Stimulated activated CD8-positive, alpha-beta memory T cell treated with anti-CD3 and anti-CD28 coated beads, Interleukin-15, amount 100 ng/mL, for 1 hour (primary cell): Measurements from ENCODE around the gene ZCCHC2.

Experiments used
- DNase-seq: peaks from one replicate; pipeline ENCODE4 v3.0.0-alpha.2; 2020; ENCODE audit warnings: low read depth

Gene ZCCHC2

DNA sequence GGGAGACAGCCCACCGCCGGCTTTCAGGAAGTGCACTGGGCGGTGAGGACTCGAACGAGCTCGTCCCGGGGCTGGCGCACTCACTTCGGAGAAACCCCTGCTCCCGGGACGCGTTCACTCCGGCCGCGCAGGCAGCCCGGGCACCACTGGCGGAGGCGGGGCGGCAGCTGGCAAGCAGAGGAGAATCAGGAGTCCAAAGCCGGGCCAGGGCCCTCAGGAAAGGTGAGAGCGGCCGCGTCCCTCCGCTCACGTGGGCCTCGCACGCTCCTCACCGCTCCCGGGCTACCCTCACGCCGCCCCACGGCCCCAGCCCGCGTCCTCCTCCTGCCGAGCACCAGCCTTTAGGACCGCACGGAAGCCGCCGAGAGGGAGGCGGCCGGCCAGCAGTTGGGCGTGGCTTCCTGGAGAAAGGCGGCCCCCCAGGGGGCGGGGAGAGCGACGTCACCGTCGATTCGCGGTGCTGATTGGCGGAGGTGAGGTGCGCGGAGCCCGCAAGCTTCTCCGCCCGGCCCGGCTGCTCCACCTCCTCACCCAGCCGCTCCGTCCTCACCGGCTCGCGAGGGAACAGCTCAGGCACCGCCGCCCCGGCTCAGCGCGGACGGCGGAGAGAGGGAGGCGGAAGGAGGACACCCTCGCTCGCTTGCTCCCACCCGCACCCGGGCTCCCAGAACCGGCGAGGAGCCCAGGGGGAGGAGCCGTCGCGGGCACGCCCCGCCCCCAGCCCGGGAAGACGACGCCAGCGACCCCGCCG is at the start of gene ZCCHC2:
Gene ZCCHC2, plus strand, starts transcription at position 522 of the 751 bp plus-strand sequence. CDS start 400 bp downstream, outside the sequence.
- DNase-seq = peak; percentile 97

DNA sequence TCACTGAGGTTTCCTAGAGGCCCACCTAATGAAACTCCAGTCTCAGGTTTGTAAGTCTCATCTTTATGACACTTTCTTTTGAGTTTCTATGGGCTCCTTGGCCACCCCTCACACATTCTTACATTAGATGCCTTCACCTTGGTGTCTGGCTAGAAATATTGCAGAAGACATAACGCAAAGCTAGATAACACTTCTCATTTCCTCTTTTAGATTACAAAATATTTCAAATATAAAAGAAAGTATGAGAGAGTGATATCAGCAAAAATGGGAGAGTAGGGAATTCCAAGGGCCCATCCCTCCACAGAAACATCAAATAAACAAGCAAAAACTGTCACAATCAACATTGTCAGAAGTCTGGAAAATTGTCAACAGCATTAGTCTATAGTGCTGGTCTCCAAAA is 43.3 kb upstream of the ZCCHC2 start:
- DNase-seq = no peak

DNA sequence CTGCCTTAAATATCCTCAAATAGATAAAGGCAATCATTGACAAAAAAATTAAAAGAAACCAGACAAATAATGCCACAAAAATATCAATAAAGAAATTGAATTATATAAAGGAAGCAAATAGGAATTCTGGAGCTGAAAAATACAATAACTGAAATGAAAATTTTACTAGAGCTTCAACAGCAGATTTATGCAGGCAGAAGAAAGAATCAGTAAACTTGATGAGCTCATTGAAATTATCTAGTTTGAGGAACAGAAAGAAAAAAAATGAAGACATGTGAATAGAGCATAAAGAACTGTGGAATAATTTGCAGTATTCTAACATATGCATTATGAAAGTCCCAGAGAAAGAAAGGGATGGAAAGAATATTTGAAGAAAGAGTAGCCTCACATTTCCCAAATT is 41.9 kb upstream of the ZCCHC2 start:
- DNase-seq = no peak

- DNase-seq = no peak
Observed at GRCh38 chr18:62484941-62485340, 37.9 kb upstream of the ZCCHC2 start.

DNA sequence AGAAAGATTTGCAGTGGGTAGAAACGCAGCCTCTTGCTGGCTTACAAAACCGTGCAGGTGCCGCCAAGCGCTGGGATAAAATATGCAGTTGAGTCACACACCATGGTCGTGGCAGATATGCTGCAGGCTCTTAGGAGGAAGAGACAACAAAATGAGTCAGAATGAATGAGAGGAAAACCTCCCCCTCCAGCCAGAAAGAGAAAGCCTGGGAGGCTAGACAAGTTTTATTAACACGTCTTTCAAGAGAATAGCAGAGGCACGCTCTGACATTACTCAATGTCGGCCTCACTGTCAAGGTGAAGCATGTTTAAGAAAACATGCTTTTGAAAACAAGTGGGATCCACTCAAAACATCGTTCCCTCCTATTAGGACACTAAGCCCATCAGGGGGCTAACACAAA is 37.1 kb upstream of the ZCCHC2 start:
- DNase-seq = no peak

GRCh38 chr18:62486290-62486964 is 36.4 kb upstream of the ZCCHC2 start:
- no peak for DNase-seq

- no peak for DNase-seq
Observed at GRCh38 chr18:62487161-62487560, 35.7 kb upstream of the ZCCHC2 start.

DNA sequence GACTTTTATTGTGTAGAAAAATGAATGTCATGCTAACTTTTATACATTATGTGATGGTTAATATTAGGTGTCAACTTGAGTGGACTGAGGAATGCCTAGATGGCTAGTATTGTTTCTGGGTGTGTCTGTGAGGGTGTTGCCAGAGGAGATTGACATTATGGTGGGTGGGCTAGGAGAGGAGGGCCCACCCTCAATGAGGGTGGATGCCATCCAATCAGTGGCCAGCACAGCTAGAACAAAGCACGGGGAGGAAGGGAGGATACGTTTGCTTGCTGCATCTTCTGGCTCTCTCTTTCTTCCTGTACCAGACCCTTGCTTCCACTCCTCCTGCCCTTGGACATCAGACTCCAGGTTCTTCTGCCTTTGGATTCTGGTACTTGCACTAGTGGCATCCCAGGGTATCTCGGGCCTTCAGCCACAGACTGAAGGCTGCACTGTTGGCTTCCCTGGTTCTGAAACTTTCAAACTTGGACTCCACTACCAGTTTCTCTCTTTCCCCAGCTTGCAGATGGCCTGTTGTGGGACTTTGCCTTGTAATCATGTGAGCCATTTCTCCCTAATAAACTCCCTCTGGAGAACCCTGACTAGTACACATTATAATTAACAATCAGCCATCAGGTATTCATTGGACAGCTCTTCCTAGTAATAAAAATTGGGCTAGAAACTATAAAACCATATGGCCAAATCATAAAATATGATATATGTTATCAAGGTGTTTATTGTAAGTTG is 31.7 kb upstream of the ZCCHC2 start:
- no peak for DNase-seq

DNA sequence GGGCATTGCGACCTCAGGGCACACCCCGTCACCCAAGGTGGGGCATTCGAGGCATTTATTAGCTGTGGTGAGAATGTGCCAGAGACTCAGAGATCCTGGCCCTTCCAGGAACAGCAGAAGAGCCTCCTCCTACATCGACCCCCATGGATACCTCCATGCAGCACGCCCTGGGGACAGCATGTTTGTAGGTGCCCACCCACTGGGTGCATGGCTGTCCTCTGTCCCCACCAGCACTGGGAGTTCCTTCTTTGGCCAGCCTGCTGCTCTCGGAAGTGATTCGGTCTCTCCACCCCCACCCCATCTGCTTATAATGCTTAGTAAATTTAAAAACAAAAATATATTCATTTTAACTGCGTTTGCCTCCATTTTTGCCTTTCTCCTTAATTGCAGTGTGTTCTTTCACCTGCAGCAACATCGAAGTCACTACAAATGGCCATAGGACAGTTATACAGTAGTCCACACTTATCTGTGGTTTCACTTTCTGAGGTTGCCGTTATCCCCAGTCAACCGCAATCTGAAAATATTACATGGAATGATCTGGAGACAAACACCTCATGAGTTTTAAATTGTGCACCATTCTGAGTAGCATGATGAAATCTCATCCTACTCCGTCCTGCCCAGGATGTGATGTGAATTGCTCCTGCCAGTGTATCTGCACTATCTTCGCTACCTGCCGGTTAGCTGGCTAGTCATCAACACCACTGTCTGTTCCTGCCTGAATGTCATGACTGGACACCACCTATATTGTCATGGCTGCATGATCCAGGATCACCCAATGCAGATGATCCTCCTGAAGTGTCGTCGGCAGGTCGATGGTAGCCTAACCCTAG is 29.6 kb upstream of the ZCCHC2 start:
- no peak for DNase-seq

GRCh38 chr18:62494764-62495163 is 28.1 kb upstream of the ZCCHC2 start:
- DNase-seq = no peak

DNA sequence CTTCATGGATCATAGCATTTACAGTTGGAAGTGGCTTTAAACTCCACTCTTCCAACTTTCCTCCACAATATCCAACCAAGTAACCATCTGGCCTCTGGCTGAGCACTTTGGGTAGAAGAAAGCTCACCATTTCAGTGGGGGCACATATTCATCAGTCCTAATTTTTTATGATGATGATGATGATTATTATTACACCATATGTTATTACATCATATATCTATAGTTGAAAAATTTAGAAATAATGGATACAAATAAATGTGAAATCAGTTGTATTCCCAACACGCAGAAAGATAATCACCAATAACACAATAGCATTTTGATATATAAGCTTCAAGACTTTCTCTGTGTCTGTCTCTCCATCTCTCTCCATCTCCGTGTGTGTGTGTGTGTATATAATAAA is 26.6 kb upstream of the ZCCHC2 start:
- DNase-seq = no peak

GRCh38 chr18:62497190-62497772 is 25.5 kb upstream of the ZCCHC2 start:
- DNase-seq = no peak

GRCh38 chr18:62498616-62499262 is 24.1 kb upstream of the ZCCHC2 start:
- DNase-seq = no peak

GRCh38 chr18:62499263-62499650 is 23.6 kb upstream of the ZCCHC2 start:
- no peak for DNase-seq

- DNase-seq = no peak
Observed at GRCh38 chr18:62500174-62500573, 22.7 kb upstream of the ZCCHC2 start.

- no peak for DNase-seq
Observed at GRCh38 chr18:62500966-62501591, 21.7 kb upstream of the ZCCHC2 start.

DNA sequence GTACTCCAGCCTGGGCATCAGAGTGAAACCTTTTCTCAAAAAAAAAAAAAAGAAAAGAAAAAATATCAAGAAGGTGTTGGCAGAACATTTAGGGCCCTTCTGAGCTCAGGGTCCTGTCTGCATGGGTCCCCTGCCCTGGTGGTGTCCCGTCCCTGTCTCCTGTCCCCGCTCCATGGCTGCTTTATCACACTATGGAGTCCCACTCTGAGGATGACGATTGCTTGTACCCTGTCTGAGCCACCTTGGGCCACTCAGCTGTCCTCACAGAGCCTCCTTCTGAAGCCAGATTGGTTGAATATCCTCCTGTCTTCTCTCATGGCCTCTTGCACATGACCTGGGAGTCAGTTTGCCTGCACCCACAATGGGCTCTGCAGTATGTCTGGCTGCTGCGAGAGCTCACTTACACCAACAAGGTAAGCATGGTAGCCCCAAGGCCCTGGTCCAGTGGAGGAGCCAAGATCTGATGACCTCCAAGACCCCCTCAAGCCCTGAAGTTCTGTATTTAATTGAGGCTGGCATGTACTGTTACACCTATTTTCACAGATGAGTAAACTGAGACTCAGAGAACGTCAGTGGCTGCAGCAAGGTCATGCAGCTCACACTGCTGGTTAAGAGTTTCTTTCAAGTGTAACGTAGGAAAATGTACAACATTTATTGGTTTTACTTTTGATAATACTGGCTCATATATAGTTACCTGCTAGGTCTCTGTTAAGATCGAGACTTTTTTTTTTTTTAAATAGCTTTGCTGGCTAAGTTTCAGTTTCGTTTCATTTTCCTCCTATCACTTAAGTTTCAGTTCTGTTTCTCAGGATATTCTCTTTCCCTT is 16.9 kb upstream of the ZCCHC2 start:
- DNase-seq = no peak

DNA sequence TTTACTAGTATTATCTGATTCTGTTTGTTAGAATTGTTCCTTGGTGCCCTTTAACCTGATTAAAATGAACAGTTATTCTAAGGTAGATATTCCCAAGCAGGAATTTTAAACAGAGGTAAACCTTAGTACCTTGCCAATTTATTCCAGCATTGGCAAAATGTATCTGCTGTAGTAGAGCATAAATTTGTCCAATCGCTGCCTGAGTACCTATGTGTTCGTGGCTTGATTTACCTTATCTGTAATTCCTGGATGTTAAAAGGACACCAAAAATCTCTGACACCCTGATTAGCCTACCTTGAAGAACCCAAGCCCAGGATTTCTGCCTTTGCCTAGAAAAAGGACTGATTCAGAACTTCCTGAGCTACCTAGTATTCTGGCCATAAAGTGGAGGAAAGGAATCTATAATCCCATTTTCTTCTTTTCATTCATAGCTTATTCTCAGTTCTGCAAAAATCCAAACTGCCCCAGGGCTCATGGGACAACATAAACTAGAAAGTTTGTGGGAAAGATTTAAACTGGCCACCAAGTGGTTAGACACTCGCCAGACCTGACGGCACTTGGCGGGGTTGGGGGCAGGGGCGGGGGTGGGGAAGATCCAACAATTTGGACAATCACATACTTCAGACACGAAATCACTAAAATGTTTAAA is 16.2 kb upstream of the ZCCHC2 start:
- no peak for DNase-seq

DNA sequence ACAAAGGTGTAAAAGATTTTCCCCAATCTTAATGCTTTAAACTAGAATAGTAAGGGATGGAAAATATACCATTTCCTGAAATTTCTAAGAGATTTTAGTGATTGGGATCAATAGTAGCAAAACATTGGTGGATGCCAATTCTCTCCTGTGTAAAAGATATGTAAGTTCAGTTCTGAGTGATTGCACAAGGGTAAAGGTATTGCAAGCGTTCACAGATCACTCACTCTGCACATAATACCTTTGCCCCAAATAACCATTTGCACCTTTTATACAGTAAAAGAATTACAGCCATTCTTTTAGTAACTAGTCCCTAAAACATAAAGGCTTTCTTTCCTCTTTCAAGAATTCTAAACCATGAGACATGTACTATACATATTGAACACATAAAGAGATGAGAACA is 13.0 kb upstream of the ZCCHC2 start:
- no peak for DNase-seq
